HTERT RPE-1 (cell line): ENCODE measurements around the gene STEAP3.

ENCODE experiments used
- in situ Hi-C: fragments of 300-500 bp; cut with MboI; formaldehyde crosslinking; loops from 4 replicates; pipeline ENCODE4 v1.14.3; 2020; ENCODE audit warnings: low sequenced_read_pairs

The STEAP3 gene

GRCh38 chr2:119290859-119291587 is 67.4 kb downstream of the STEAP3 start:
- in situ Hi-C loops, result no loop called here

- in situ Hi-C loops, result no loop called here
Measured at GRCh38 chr2:119291588-119292167, 68.0 kb downstream of the STEAP3 start.

- in situ Hi-C loops, result no loop called here
Measured at GRCh38 chr2:119292226-119292625, 68.6 kb downstream of the STEAP3 start.

- in situ Hi-C loops, result no loop called here
Measured at GRCh38 chr2:119293254-119293653, 69.6 kb downstream of the STEAP3 start.

- in situ Hi-C loops, result no loop called here
Measured at GRCh38 chr2:119293900-119294299, 70.3 kb downstream of the STEAP3 start.

- in situ Hi-C loops, result no loop called here
Measured at GRCh38 chr2:119294671-119295070, 71.0 kb downstream of the STEAP3 start.

GRCh38 chr2:119295688-119296375 is 72.2 kb downstream of the STEAP3 start:
- in situ Hi-C loops, result no loop called here

GRCh38 chr2:119301413-119301812 is 77.8 kb downstream of the STEAP3 start:
- in situ Hi-C loops, result no loop called here

- in situ Hi-C loops, result no loop called here
Measured at GRCh38 chr2:119304847-119305246, 81.2 kb downstream of the STEAP3 start.

GRCh38 chr2:119305497-119306195 is 82.0 kb downstream of the STEAP3 start:
- in situ Hi-C loops, result no loop called here

- in situ Hi-C loops, result no loop called here
Measured at GRCh38 chr2:119306196-119306590, 82.6 kb downstream of the STEAP3 start.

GRCh38 chr2:119307419-119308140 is 83.9 kb downstream of the STEAP3 start:
- in situ Hi-C loops, result no loop called here

- in situ Hi-C loops, result no loop called here
Measured at GRCh38 chr2:119308793-119309330, 85.2 kb downstream of the STEAP3 start.

- in situ Hi-C loops, result no loop called here
Measured at GRCh38 chr2:119311371-119311770, 87.7 kb downstream of the STEAP3 start.

- in situ Hi-C loops, result no loop called here
Measured at GRCh38 chr2:119311831-119312230, 88.2 kb downstream of the STEAP3 start.
